ENCODE measurements around the gene PRSS57.
"Not testable (repeated sequence)": the region's sequence is repeated elsewhere in the genome, so short reads cannot be mapped to it uniquely, and the experiment has no call there.

The PRSS57 gene

GRCh38 chr19:674282-675151, 20.7 kb downstream of the PRSS57 start:
- no peak for DNase-seq (ENCODE audit: low read depth)

- DNase-seq (ENCODE audit: low read depth) = no peak
Observed at GRCh38 chr19:670609-671075, 24.6 kb downstream of the PRSS57 start.

DNA sequence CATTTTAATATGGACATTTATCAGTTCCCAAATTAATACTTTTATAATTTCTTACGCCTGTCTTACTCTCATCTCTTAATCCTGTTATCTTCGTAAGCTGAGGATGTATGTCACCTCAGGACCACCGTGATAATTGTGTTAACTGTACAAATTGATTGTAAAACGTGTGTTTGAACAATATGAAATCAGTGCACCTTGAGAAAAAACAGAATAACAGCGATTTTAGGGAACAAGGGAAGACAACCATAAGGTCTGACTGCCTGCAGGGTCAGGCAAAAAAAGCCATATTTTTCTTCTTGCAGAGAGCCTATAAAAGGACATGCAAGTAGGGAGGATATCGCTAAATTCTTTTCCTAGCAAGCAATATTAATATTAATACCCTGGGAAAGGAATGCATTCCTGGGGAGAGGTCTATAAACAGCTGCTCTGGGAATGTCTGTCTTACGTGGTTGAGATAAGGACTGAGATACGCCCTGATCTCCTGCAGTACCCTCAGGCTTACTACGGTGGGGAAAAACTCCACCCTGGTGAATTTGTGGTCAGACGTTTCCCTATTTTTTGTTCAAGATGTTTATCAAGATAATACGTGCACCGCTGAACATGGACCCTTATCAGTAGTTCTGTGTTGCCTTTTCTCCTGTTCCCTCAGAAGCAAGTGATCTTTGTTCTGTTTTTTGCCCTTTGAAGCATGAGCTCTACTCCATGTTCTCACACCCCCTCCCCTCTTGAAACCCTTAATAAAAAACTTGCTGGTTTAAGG, 26.4 kb downstream of the PRSS57 start:
- DNase-seq (ENCODE audit: low read depth) = not testable (repeated sequence)

DNA sequence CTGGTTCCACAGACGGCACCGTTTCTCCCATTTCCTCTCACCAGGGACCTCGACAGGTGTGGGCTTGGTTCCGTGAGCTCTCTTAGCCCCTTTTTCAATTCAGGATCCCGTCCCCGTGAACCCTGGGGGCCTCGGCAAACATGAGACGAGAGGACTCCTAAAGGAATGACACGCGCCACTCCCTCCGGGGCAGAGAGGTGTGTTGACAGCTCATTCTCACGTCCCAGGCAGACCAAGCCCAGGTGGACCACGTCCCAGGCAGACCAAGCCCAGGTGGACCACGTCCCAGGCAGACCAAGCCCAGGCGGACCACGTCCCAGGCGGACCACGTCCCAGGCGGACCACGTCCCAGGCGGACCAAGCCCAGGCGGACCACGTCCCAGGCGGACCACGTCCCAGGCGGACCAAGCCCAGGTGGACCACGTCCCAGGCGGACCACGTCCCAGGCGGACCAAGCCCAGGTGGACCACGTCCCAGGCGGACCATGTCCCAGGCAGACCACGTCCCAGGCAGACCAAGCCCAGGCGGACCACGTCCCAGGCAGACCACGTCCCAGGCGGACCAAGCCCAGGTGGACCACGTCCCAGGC, 28.2 kb downstream of the PRSS57 start:
- not testable (repeated sequence) for DNase-seq (ENCODE audit: low read depth)

DNA sequence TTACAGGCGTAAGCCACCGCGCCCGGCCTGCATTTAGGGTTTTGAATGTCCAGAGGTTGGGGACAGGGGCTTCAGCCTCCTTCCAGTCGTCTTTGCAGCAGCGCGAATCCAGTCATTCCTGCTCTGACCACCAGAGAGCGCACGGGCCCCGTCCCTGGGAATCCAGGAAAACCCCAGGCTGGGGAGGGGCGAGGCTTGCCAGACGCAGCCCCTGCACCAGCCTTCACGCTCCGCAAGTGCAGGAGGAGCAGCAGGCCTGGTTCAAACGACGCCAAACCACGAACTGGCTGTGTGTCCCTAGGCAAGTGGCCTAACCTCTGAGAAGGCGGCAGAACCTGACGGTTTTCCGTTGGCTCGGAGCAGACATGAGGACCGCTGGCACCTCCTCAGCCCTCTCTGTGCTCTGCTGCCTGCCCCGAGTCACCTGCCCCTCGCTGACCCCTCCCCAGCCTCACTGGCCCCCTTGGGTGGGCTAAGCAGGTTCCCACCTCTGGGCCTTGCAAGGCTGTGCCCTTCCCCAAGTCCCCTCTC, 30.3 kb downstream of the PRSS57 start:
- peak; percentile 81 for DNase-seq (ENCODE audit: low read depth)

GRCh38 chr19:663682-664117, 31.6 kb downstream of the PRSS57 start:
- no peak for DNase-seq (ENCODE audit: low read depth)

GRCh38 chr19:662962-663681, 32.1 kb downstream of the PRSS57 start, which contains the start of gene RNF126:
TSS of gene RNF126 (minus strand) at chr19:663214. CDS start at chr19:663121, 93 bp downstream.
- peak; percentile 94 for DNase-seq (ENCODE audit: low read depth)

DNA sequence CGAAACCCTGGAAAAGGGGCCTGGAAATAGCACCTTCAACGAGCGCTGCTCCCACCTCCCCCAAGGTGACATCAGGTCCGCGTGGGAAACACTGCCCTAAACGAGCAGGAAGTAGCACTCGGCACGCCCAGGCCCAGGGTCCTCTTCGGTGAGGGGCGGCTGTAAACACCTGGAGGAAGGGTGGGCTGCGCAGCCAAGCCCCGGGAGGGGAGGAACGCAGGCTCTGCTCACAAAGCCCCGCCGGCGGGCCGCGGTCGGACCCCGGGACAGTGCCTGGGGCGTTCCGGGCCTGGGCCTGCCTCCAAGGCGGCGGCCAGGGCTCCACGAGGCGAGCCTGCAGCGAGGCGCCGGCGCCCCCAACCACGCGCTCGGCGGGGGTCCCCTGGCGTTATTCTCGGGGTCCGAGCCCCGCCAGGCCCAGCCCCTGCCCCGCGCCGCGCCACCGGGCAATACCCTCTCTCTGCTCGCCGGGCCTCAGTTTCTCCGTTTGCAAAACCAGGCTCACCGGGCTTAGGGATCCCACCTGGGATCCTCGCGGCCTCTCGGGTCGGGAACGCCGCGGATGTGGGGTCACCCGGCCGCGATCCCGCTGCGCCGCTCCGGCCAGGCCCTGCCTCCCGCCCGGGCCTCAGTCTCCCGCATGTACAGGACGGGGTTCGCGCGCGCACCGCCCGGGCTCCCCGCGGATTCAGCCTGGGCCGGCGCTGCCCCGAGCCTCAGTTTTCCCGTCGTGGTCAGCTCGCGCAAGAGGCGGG, 32.9 kb downstream of the PRSS57 start:
- DNase-seq (ENCODE audit: low read depth) = peak; percentile 64

- DNase-seq (ENCODE audit: low read depth) = peak; percentile 56
Observed at GRCh38 chr19:661427-662196, 33.6 kb downstream of the PRSS57 start.

DNA sequence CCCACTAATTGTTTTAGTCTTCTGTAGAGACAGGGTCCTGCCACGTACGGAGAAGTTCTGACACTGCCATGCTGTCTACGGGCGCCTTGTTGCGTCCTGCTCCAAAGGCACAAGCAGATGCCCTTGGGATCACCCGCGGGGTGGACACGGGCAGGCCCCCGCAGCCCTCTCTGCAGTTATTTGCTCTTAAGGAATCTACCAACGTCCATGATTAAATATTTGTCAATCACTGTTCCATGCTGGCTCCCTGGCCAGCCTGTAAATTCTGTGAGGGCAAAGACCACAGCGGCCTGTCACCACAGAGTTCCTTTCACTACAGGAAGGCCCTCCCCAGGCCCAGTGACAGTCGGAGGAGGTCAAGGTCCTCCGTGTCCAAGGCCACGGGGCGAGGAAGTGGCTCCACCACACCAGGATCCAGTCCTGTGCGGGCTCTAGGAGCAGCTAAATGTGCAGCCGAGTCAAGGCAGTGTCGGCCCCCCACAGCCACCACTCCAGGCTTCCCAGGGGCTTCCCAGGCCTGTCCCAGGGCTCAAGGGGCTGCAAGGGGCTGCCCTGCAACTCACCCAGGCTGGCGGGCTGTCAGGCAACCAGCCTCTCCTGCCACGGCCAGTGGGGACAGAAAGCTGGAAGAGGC, 34.3 kb downstream of the PRSS57 start:
- no peak for DNase-seq (ENCODE audit: low read depth)

DNA sequence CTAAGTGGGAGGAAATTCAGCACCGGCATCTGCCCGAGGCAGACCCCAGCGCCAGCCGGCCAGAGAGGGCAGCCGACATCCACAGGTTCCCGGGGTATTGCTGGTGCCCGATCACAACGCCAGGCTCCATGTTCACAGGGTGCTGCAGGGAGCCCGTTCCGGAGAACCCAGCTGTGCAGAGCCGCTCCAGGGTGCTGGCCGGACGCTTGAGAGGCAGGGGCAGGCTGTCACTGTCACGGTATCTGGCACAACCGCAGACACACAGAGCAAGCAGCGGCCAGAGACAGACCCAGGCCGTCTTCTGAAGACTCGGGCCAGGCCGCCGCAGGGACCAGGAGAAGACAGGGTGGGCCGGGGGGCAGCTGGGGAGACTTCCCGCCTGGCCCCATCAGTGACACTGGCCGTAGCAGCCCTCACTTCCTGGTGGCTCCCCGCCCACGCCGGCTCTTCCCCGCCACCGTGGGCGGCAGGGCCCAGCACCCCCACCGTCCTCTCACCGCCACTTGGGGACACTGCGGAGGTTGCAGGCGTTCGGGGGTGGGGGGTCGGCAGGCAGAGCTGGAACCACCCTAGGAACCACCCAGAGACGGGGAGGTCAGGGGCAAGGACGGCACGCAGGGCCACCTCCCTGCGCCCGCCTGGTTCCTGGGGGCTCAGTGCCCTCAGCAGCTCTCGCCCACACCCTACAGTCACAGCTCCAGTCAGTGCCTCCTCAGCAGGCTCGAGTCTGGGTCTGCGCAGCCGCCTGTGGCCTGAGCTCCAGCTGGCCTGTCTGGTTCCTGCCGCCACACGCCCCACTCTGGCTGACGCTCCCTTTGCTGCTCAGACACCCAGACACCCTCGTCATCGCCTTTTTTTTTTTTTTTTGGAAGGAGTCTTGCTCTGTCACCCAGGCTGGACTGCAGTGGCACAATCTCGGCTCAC, 36.1 kb downstream of the PRSS57 start:
- no peak for DNase-seq (ENCODE audit: low read depth)

- DNase-seq (ENCODE audit: low read depth) = no peak
Observed at GRCh38 chr19:658059-658839, 37.0 kb downstream of the PRSS57 start.

GRCh38 chr19:657611-658010, 37.6 kb downstream of the PRSS57 start:
- no peak for DNase-seq (ENCODE audit: low read depth)

DNA sequence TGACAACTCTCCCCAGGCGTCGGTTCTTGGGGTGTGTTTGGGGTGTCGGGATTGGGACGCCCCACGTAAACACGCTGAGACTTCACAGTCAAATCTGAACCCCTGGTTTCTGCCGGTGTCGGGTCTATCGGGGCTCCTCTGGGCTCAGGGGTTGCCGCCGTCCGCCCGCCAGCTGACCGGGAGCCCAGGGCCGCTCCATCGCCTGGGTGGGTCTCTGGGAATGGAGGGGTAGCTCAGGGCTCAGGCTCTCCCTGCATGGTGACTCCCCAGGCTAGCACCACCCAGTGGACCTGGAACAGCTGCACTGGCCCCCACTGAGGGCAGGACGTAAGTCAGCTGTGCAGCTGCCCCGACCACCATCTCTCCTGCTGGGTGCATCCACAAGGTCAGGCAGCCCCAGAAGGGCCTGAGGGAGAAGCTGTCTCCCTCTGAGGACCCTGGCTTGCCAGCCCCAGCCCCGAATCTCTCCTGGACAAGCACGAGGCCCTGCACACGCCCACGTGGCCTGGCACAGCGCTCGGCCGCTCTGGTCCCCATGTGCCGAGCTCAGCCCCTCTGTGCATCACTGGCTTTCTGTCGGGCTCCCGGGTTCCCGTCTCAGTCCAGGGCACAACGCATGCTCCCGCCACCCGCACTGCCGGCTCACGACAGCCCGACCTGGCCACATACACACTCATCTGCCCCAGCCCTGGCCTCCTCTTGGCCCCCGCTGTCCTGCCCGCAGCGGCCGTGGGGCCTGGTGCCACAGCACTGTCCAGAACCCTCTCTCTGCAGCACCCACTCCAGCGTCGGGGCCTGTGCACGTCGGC, 38.3 kb downstream of the PRSS57 start:
- DNase-seq (ENCODE audit: low read depth) = no peak

- no peak for DNase-seq (ENCODE audit: low read depth)
Observed at GRCh38 chr19:655691-656090, 39.6 kb downstream of the PRSS57 start.

- DNase-seq (ENCODE audit: low read depth) = no peak
Observed at GRCh38 chr19:653425-653824, 41.8 kb downstream of the PRSS57 start.

Measured in activated T-cell treated with anti-CD3 and anti-CD28 coated beads for 48 hours (primary cell).